ENCODE measurements around the gene IGSF5. TPM values are rescaled to one million over a fixed set of nuclear protein-coding genes. Genes with fewer than 3 reads are reported as not detected.

IGSF5 gene
- total and polyA plus RNA-seq, 2 donors (not counting 1 experiment from before 2014, with no cell fraction given), result not detected

GRCh38 chr21:39703578-39703977 is 41.4 kb upstream of the IGSF5 start:
- Histone ChIP-seq H3K9ac (ENCODE audit: low read length) (no peak overlapping the region), H2AFZ (ENCODE audit: insufficient read depth, low read depth, low read length, poor library complexity, severe bottlenecking) (no peak overlapping the region), H3K79me2 (ENCODE audit: control insufficient read depth, insufficient read depth, low read length) (no peaks in the 10 kb centered on the region), H4K20me1 (ENCODE audit: control insufficient read depth, insufficient read depth, low read length, poor library complexity, severe bottlenecking) (no peaks in the 10 kb centered on the region), H3K4me1 (ENCODE audit: control insufficient read depth in 2 of 2, insufficient read depth in 2 of 2, low read length in 2 of 2) (no peaks in the 10 kb centered on the region), H3K27ac (ENCODE audit: low read length in 2 of 2) (no peak overlapping the region), H3K4me2 (replicated peaks; ENCODE audit: low read depth, low read length, poor library complexity, severe bottlenecking) (no peak overlapping the region), H3K27me3 (replicated peaks in 1 of 4; ENCODE audit: control extremely low read depth in 1 of 4, control insufficient read depth in 3 of 4, insufficient read depth in 4 of 4, low read length in 3 of 4) (no peaks in the 10 kb centered on the region), H3K4me3 (ENCODE audit: control extremely low read depth in 1 of 5, extremely low read depth in 1 of 5, insufficient read depth in 1 of 5, low read depth in 2 of 5, low read length in 4 of 5) (no peak overlapping the region), H3K9me3 (ENCODE audit: control extremely low read depth in 1 of 3, control insufficient read depth in 2 of 3, insufficient read depth in 1 of 3, low read length in 2 of 3) (peaks cover 0 to 5% (median 0%) of the 10 kb centered on the region in 3 donors), H3K36me3 (replicated peaks in 1 of 2; ENCODE audit: control extremely low read depth in 1 of 2, control insufficient read depth in 1 of 2, extremely low read depth in 1 of 2, insufficient read depth in 2 of 2, low read length in 1 of 2) (no peaks in the 10 kb centered on the region)
- DNase-seq (no peak), ATAC-seq (ENCODE audit: low read depth) (no peak)
- POLR2A ChIA-PET, result no interaction called here
- CTCF ChIA-PET, result no interaction called here
- Mint-ChIP-seq H3K27me3 (no peaks in the 10 kb centered on the region), H3K4me3 (no peak overlapping the region), H3K27ac (no peak overlapping the region), H3K4me1 (no peaks in the 10 kb centered on the region), H3K9me3 (ENCODE audit: insufficient read depth) (no peaks in the 10 kb centered on the region)
- intact Hi-C loops (cut with micrococcal nuclease), result no loop called here
- WGBS (ENCODE audit: insufficient coverage), result no CpG with 5 or more reads among the region's 1 CpG
- TF ChIP-seq EZH2 (IDR thresholded peaks at IDR 0.05; ENCODE audit: borderline replicate concordance, insufficient read depth, low read depth, low read length, poor library complexity, severe bottlenecking) (no peak), CTCF (IDR thresholded peaks at IDR 0.05) (no peak)

- no peak overlapping the region for H3K4me3 Mint-ChIP-seq
- Histone ChIP-seq H4K20me1 (ENCODE audit: control insufficient read depth, insufficient read depth, low read length, poor library complexity, severe bottlenecking) (no peaks in the 10 kb centered on the region), H3K27ac (ENCODE audit: low read length in 2 of 2) (no peak overlapping the region), H3K27me3 (replicated peaks in 1 of 4; ENCODE audit: control extremely low read depth in 1 of 4, control insufficient read depth in 3 of 4, insufficient read depth in 4 of 4, low read length in 3 of 4) (no peaks in the 10 kb centered on the region), H3K36me3 (replicated peaks in 1 of 2; ENCODE audit: control extremely low read depth in 1 of 2, control insufficient read depth in 1 of 2, extremely low read depth in 1 of 2, insufficient read depth in 2 of 2, low read length in 1 of 2) (no peaks in the 10 kb centered on the region), H3K4me1 (ENCODE audit: control insufficient read depth in 2 of 2, insufficient read depth in 2 of 2, low read length in 2 of 2) (no peaks in the 10 kb centered on the region), H3K4me3 (ENCODE audit: control extremely low read depth in 1 of 5, extremely low read depth in 1 of 5, insufficient read depth in 1 of 5, low read depth in 2 of 5, low read length in 4 of 5) (no peak overlapping the region), H3K79me2 (ENCODE audit: control insufficient read depth, insufficient read depth, low read length) (no peaks in the 10 kb centered on the region), H3K4me2 (replicated peaks; ENCODE audit: low read depth, low read length, poor library complexity, severe bottlenecking) (no peak overlapping the region), H2AFZ (ENCODE audit: insufficient read depth, low read depth, low read length, poor library complexity, severe bottlenecking) (no peak overlapping the region), H3K9ac (ENCODE audit: low read length) (no peak overlapping the region), H3K9me3 (ENCODE audit: control extremely low read depth in 1 of 3, control insufficient read depth in 2 of 3, insufficient read depth in 1 of 3, low read length in 2 of 3) (peaks cover 0 to 5% (median 0%) of the 10 kb centered on the region in 3 donors)
- TF ChIP-seq EZH2 (IDR thresholded peaks at IDR 0.05; ENCODE audit: borderline replicate concordance, insufficient read depth, low read depth, low read length, poor library complexity, severe bottlenecking) (no peak), CTCF (IDR thresholded peaks at IDR 0.05) (no peak)
- no peak overlapping the region for H3K27ac Mint-ChIP-seq
- no peaks in the 10 kb centered on the region for H3K27me3 Mint-ChIP-seq
- H3K4me1 Mint-ChIP-seq, result no peaks in the 10 kb centered on the region
- ATAC-seq (ENCODE audit: low read depth) (no peak), DNase-seq (no peak)
- CTCF ChIA-PET, result no interaction called here
- WGBS (ENCODE audit: insufficient coverage), result 94% methylated on average over 2 of the region's 2 CpGs
- H3K9me3 Mint-ChIP-seq (ENCODE audit: insufficient read depth), result no peaks in the 10 kb centered on the region
- POLR2A ChIA-PET, result no interaction called here
- intact Hi-C loops (cut with micrococcal nuclease), result no loop called here
These were observed 39.1 kb upstream of the IGSF5 start for GRCh38 chr21:39705849-39706248.
